ENCODE measurements around the gene CCL26. TPM values are rescaled to one million over a fixed set of nuclear protein-coding genes. Genes with fewer than 3 reads are reported as not detected.

The CCL26 gene
- total and polyA plus RNA-seq, 9 of the 15 experiments (the other 6 are each of a cell fraction or from before 2014, with no cell fraction given), result 2.3 to 26.8 (median 8.4) TPM

GRCh38 chr7:75737856-75738603, 34.0 kb downstream of the CCL26 start:
- FAIRE-seq (no peak), DNase-seq (ENCODE audit: extremely low read depth in 1 of 4, low spot score in 3 of 4) (peak in 2 of 4 experiments; percentile 14 to 22), ATAC-seq (no peak)
- Histone ChIP-seq H3K27ac (ENCODE audit: extremely low read depth, low read depth, low read length) (peak overlapping the region; percentile 72), H4K20me1 (replicated peaks; ENCODE audit: control insufficient read depth, insufficient read depth, low read length) (no peaks in the 10 kb centered on the region), H3K4me2 (ENCODE audit: insufficient read depth, low read length) (peak overlapping the region; percentile 93), H3K4me1 (replicated peaks in 1 of 2; ENCODE audit: control insufficient read depth in 2 of 2, insufficient read depth in 2 of 2, low read length in 2 of 2) (peaks cover 53 to 58% of the 10 kb centered on the region in 2 experiments), H3K79me2 (ENCODE audit: control insufficient read depth, insufficient read depth, low read length) (peaks cover 37% of the 10 kb centered on the region), H3K9me1 (ENCODE audit: control insufficient read depth, insufficient read depth, low read length) (no peaks in the 10 kb centered on the region), H3K9me3 (replicated peaks; ENCODE audit: control insufficient read depth, insufficient read depth, low read depth, low read length) (no peaks in the 10 kb centered on the region), H3K36me3 (ENCODE audit: control insufficient read depth, insufficient read depth, low read length) (peaks cover 5% of the 10 kb centered on the region; the same call in 2 of the 3 replicates), H3K4me3 (peak overlapping the region; percentile 84), H3K9ac (ENCODE audit: insufficient read depth in 1 of 2, low read depth in 2 of 2, low read length in 2 of 2) (peak overlapping the region; percentile 78 to 98), H2AFZ (ENCODE audit: low read depth, low read length) (peak overlapping the region; percentile 90), H3K27me3 (ENCODE audit: control insufficient read depth in 2 of 2, insufficient read depth in 2 of 2, low read length in 2 of 2) (no peaks in the 10 kb centered on the region)
- intact Hi-C loops (cut with micrococcal nuclease), result loop anchor here (5.0 kb wide), 1 partner anchor 66 kb away; no protein-coding TSS in a partner anchor
- TSS peak; percentile 38 for BruUV-seq (replicated peaks)
- ChIA-PET POLR2A (interaction anchor here (0.6 to 1.5 kb wide), 4 partner anchors 10 to 207 kb away, joined by 3 to 7 read pairs (median 3); no protein-coding TSS in a partner anchor), CTCF (ENCODE audit: low intra/inter-chr PET ratio) (interaction anchor here (0.6 kb wide), 1 partner anchor 198 kb away, joined by 3 read pairs; no protein-coding TSS in a partner anchor)
- peak; percentile 81 for TF ChIP-seq EGR1 (conservative IDR thresholded peaks at IDR 0.05)
- no peak for TF ChIP-seq HBP1 (CRISPR knock-in tag; IDR thresholded peaks at IDR 0.05)
- no peak for TF ChIP-seq SIN3A (IDR thresholded peaks at IDR 0.05; ENCODE audit: borderline replicate concordance in 2 of 2, control insufficient read depth in 1 of 2, low read depth in 2 of 2, low read length in 2 of 2)
- TF ChIP-seq SUPT5H (IDR thresholded peaks at IDR 0.05), result 0 out of 2 replicates have a peak, but pooled peaks have one; percentile 1
- 0 out of 2 replicates have a peak, but pooled peaks have one; percentile 9 for TF ChIP-seq NCOA1 (IDR thresholded peaks at IDR 0.05; ENCODE audit: low read depth)
- no peak for TF ChIP-seq SLC30A9 (CRISPR knock-in tag; IDR thresholded peaks at IDR 0.05)
- 0 out of 2 replicates have a peak, but pooled peaks have one; percentile 9 for TF ChIP-seq ARID1B (IDR thresholded peaks at IDR 0.05)
- peak; percentile 22 for TF ChIP-seq KDM5B (IDR thresholded peaks at IDR 0.05; ENCODE audit: insufficient replicate concordance, low read depth, low read length)
- 0 out of 6 replicates have a peak, but pooled peaks of 1 of the 3 experiments have one; percentile 1 for TF ChIP-seq CTCF (IDR thresholded peaks at IDR 0.05 in 2 of 3, conservative IDR thresholded peaks at IDR 0.05 in 1 of 3; ENCODE audit: insufficient read depth in 2 of 3, low read depth in 1 of 3, low read length in 3 of 3)
- TF ChIP-seq, protein P1, sequence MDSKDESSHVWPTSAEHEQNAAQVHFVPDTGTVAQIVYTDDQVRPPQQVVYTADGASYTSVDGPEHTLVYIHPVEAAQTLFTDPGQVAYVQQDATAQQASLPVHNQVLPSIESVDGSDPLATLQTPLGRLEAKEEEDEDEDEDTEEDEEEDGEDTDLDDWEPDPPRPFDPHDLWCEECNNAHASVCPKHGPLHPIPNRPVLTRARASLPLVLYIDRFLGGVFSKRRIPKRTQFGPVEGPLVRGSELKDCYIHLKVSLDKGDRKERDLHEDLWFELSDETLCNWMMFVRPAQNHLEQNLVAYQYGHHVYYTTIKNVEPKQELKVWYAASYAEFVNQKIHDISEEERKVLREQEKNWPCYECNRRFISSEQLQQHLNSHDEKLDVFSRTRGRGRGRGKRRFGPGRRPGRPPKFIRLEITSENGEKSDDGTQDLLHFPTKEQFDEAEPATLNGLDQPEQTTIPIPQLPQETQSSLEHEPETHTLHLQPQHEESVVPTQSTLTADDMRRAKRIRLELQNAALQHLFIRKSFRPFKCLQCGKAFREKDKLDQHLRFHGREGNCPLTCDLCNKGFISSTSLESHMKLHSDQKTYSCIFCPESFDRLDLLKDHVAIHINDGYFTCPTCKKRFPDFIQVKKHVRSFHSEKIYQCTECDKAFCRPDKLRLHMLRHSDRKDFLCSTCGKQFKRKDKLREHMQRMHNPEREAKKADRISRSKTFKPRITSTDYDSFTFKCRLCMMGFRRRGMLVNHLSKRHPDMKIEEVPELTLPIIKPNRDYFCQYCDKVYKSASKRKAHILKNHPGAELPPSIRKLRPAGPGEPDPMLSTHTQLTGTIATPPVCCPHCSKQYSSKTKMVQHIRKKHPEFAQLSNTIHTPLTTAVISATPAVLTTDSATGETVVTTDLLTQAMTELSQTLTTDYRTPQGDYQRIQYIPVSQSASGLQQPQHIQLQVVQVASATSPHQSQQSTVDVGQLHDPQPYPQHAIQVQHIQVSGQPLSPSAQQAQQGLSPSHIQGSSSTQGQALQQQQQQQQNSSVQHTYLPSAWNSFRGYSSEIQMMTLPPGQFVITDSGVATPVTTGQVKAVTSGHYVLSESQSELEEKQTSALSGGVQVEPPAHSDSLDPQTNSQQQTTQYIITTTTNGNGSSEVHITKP (IDR thresholded peaks at IDR 0.05; ENCODE audit: partially characterized antibody), result peak; percentile 9
- TF ChIP-seq ZBTB7A (IDR thresholded peaks at IDR 0.05; ENCODE audit: borderline replicate concordance, control insufficient read depth, low read depth, low read length), result peak; percentile 58; the same call in 1 of the 2 replicates
- 0 out of 4 replicates have a peak, but pooled peaks of 1 of the 2 experiments have one; percentile 17 for TF ChIP-seq TRIM24 (IDR thresholded peaks at IDR 0.05)
- TF ChIP-seq TEAD1 (CRISPR knock-in tag; IDR thresholded peaks at IDR 0.05), result 0 out of 4 replicates have a peak, but pooled peaks of 1 of the 2 experiments have one; percentile 4
- 19% methylated on average over 12 of the region's 18 CpGs for WGBS (ENCODE audit: insufficient coverage, low coverage, missing lambda C conversion rate)
- in situ Hi-C loops (cut with MboI), result no loop called here
